Natural killer cell (primary cell): Measurements from ENCODE around the gene TMEM115. TPM values are rescaled to one million over a fixed set of nuclear protein-coding genes. Genes with fewer than 3 reads are reported as not detected.
A peak's percentile ranks its signal among the peaks of the same experiment; 100 is the strongest.

ENCODE experiments used
- ATAC-seq, 3 donors: fragments of 150-1000 bp in 2 of 3; fragments of 200-7000 bp in 1 of 3; cut with Tn5 transposase; 1 replicate in 1 of 3; 2 replicates in 2 of 3; pipeline ENCODE4 v1.10.0; 2021; ENCODE audit warnings: mild to moderate bottlenecking in 2 of 3, moderate library complexity in 2 of 3
- DNase-seq, 2 donors: peaks; one replicate each; pipeline versions ENCODE4 v3.0.0 to v3.0.0-alpha.2; 2013 to 2021; ENCODE audit warnings: mixed read lengths in 1 of 2
- H3K27ac ChIP-seq: one replicate; pipeline ENCODE4 v1.5.1; 2013; ENCODE audit warnings: mild to moderate bottlenecking, low read length
- H3K27me3 ChIP-seq: one replicate; pipeline ENCODE4 v1.6.1; 2013; ENCODE audit warnings: low read length; ENCODE audit not compliant: control insufficient read depth, insufficient read depth
- H3K36me3 ChIP-seq: one replicate; pipeline ENCODE4 v1.6.1; 2013; ENCODE audit warnings: low read length; ENCODE audit not compliant: control insufficient read depth, insufficient read depth
- H3K4me1 ChIP-seq: one replicate; pipeline ENCODE4 v1.6.1; 2013; ENCODE audit warnings: low read length; ENCODE audit not compliant: control insufficient read depth, insufficient read depth
- H3K4me3 ChIP-seq: one replicate; pipeline ENCODE4 v1.5.1; 2013; ENCODE audit warnings: low read length
- H3K9me3 ChIP-seq: one replicate; pipeline ENCODE4 v1.6.1; 2013; ENCODE audit warnings: low read length; ENCODE audit not compliant: control insufficient read depth, insufficient read depth
- H3K27ac Mint-ChIP-seq, 2 donors: one replicate each; pipeline ENCODE4 v1.8.0; 2022; ENCODE audit warnings: mild to moderate bottlenecking in 2 of 2, mixed read lengths in 2 of 2, moderate library complexity in 1 of 2
- H3K27me3 Mint-ChIP-seq, 2 donors: one replicate each; pipeline ENCODE4 v1.8.0; 2022; ENCODE audit warnings: low read depth in 2 of 2, mixed read lengths in 2 of 2
- H3K36me3 Mint-ChIP-seq: one replicate; pipeline ENCODE4 v1.8.0; 2022; ENCODE audit warnings: mixed read lengths
- H3K4me1 Mint-ChIP-seq, 2 donors: one replicate each; pipeline ENCODE4 v1.8.0; 2022; ENCODE audit warnings: mixed read lengths in 2 of 2
- H3K4me3 Mint-ChIP-seq: one replicate; pipeline ENCODE4 v1.8.0; 2022; ENCODE audit warnings: mild to moderate bottlenecking, moderate library complexity, mixed read lengths
- H3K9me3 Mint-ChIP-seq, 2 donors: one replicate each; pipeline ENCODE4 v1.8.0; 2022; ENCODE audit warnings: mixed read lengths in 2 of 2
- WGBS: methylation state at CpG from one replicate; pipeline ENCODE4 v1.1.7; 2013; ENCODE audit warnings: missing lambda C conversion rate; ENCODE audit not compliant: insufficient coverage; 5-methylcytosine and 5-hydroxymethylcytosine counted together
- intact Hi-C: fragments of 100-400 bp; cut with micrococcal nuclease; formaldehyde crosslinking; loops from one replicate; pipeline ENCODE4 v1.14.2; 2022
- total RNA-seq, 4 donors: library from RNA; stranded (reverse); fragments of 120-200 nt in 1 of 4; gene quantifications; one replicate each; pipeline versions ENCODE4 v1.2.3 to v1.2.4, GENCODE V29; 2013 to 2022
- TF ChIP-seq, protein P1 (sequence below): fragments of 200-600 bp; IDR thresholded peaks from one replicate; pipeline ENCODE4 v1.8.0; 2022; ENCODE audit warnings: antibody characterized with exemption

Gene TMEM115
- total RNA-seq, 3 donors from 2014 or later (not counting 1 experiment from before 2014, with no cell fraction given): 15.3 to 24.3 (median 22.7) TPM

DNA sequence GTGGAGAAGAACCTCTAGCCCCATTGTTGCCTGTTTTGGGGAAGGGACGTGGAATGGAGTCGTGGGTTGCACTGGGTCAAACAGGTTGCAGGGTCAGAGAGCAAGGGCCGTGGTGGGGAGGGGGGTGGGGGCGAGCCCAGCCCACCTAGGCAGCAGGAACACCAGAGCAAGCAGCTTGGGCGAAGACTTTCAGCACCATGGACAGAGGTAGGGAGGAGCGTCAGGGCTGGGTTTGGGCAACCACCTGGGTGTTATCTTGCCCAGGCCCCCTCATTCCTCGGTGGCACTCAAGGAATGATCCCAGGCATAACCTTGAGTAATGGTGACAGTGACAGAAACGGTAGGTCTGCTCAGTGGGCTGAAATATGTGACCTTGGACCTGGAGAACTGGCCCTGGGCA, 45.9 kb upstream of the TMEM115 start:
- H3K27me3 ChIP-seq: no peaks in the 10 kb centered on the region
- H3K4me3 ChIP-seq: no peak overlapping the region
- no peaks in the 10 kb centered on the region for H3K27me3 Mint-ChIP-seq
- peaks cover 7% of the 10 kb centered on the region for H3K4me1 ChIP-seq
- H3K9me3 ChIP-seq: no peaks in the 10 kb centered on the region
- TF ChIP-seq, protein P1, sequence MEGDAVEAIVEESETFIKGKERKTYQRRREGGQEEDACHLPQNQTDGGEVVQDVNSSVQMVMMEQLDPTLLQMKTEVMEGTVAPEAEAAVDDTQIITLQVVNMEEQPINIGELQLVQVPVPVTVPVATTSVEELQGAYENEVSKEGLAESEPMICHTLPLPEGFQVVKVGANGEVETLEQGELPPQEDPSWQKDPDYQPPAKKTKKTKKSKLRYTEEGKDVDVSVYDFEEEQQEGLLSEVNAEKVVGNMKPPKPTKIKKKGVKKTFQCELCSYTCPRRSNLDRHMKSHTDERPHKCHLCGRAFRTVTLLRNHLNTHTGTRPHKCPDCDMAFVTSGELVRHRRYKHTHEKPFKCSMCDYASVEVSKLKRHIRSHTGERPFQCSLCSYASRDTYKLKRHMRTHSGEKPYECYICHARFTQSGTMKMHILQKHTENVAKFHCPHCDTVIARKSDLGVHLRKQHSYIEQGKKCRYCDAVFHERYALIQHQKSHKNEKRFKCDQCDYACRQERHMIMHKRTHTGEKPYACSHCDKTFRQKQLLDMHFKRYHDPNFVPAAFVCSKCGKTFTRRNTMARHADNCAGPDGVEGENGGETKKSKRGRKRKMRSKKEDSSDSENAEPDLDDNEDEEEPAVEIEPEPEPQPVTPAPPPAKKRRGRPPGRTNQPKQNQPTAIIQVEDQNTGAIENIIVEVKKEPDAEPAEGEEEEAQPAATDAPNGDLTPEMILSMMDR: no peak
- no peaks in the 10 kb centered on the region for H3K36me3 Mint-ChIP-seq
- H3K4me3 Mint-ChIP-seq: no peak overlapping the region
- H3K27ac ChIP-seq: no peak overlapping the region
- intact Hi-C loops: no loop called here
- DNase-seq: peak in 1 of 2 donors; percentile 57
- H3K27ac Mint-ChIP-seq: no peak overlapping the region
- peaks cover 0 to 3% of the 10 kb centered on the region in 2 donors for H3K9me3 Mint-ChIP-seq
- no peaks in the 10 kb centered on the region for H3K36me3 ChIP-seq
- WGBS: 26% methylated on average over 8 of the region's 8 CpGs
- ATAC-seq: no peak
- H3K4me1 Mint-ChIP-seq: peaks cover 0 to 37% of the 10 kb centered on the region in 2 donors

DNA sequence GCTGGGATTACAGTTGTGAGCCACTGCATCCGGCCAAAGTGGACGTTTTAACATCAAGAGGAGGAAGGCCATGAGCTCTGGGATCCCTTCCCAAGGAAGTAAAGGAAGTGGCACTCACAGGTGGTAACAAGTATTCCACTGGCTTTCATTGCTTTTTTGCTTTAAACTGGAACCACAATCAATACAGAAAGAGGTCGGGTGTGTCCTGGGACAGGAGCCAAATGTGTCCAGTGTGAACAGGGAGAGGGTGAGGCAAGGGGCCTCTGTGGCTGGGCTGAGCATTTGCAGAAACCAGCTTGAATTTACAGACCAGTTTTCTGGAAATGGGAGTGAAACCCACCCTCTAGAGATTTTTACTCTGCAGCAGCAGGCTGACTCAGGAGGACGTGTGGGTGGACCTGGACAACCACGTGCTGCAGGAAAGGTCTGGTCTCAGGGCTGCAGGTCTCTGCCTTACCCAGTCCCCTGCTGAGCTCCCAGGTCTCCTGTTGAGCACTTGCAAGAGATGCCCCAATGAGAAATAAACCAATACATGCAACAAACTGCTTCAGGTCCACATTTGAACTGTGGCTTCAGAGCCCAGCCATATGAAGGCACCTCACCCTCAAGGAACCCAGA, 42.8 kb upstream of the TMEM115 start:
- peaks cover 23% of the 10 kb centered on the region for H3K4me1 ChIP-seq
- TF ChIP-seq, protein P1: no peak
- no peaks in the 10 kb centered on the region for H3K27me3 ChIP-seq
- intact Hi-C loops: no loop called here
- H3K36me3 Mint-ChIP-seq: no peaks in the 10 kb centered on the region
- peaks cover 0 to 3% of the 10 kb centered on the region in 2 donors for H3K9me3 Mint-ChIP-seq
- 46% methylated on average over 5 of the region's 5 CpGs for WGBS
- H3K4me1 Mint-ChIP-seq: peaks cover 7 to 52% of the 10 kb centered on the region in 2 donors
- H3K36me3 ChIP-seq: no peaks in the 10 kb centered on the region
- H3K27me3 Mint-ChIP-seq: no peaks in the 10 kb centered on the region
- no peak overlapping the region for H3K27ac Mint-ChIP-seq
- no peak overlapping the region for H3K27ac ChIP-seq
- no peak for ATAC-seq
- no peak overlapping the region for H3K4me3 ChIP-seq
- DNase-seq: no peak
- H3K9me3 ChIP-seq: no peaks in the 10 kb centered on the region
- no peak overlapping the region for H3K4me3 Mint-ChIP-seq

DNA sequence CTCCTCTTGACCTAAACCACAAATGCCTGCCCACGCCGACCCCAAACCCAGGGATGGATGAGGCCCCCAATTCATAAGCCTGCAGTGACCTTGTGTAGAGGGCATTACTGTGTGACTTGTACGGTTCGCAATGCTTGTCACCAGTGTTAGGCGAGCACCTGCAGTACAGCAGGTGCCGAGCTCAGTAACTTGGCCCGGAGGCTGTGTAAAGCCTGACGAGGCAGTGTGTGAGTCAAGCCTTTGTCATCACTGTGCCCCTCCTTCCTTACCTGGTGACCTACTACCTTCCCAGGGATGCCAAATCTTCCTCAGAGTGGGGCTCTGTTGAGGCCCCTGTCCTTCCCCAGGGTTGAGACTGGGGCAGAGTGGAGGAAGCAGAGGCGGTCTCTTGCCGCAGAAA, 37.2 kb upstream of the TMEM115 start:
- H3K36me3 ChIP-seq: no peaks in the 10 kb centered on the region

More for the DNA sequence above, 37.2 kb upstream of the TMEM115 start:
- no peaks in the 10 kb centered on the region for H3K9me3 Mint-ChIP-seq
- H3K27me3 Mint-ChIP-seq: no peaks in the 10 kb centered on the region
- H3K4me1 Mint-ChIP-seq: peaks cover 20 to 52% of the 10 kb centered on the region in 2 donors
- ATAC-seq (no peak), DNase-seq (no peak)
- TF ChIP-seq, protein P1: no peak
- Histone ChIP-seq H3K27me3 (no peaks in the 10 kb centered on the region), H3K4me1 (peaks cover 46% of the 10 kb centered on the region), H3K27ac (no peak overlapping the region), H3K4me3 (no peak overlapping the region), H3K9me3 (no peaks in the 10 kb centered on the region)
- H3K36me3 Mint-ChIP-seq: no peaks in the 10 kb centered on the region
- WGBS: 89% methylated on average over 10 of the region's 10 CpGs
- no peak overlapping the region for H3K4me3 Mint-ChIP-seq
- no peak overlapping the region for H3K27ac Mint-ChIP-seq
- intact Hi-C loops: no loop called here
